ENCODE measurements around the gene IGFBP5.

Gene IGFBP5

GRCh38 chr2:216688731-216689340 lies 6.5 kb downstream of the IGFBP5 start:
- no peak for DNase-seq (ENCODE audit: low read depth)

- no peak for DNase-seq (ENCODE audit: low read depth)
Observed at GRCh38 chr2:216687646-216688045, 7.7 kb downstream of the IGFBP5 start.

- no peak for DNase-seq (ENCODE audit: low read depth)
Observed at GRCh38 chr2:216687111-216687510, 8.2 kb downstream of the IGFBP5 start.

GRCh38 chr2:216685327-216685875 lies 9.9 kb downstream of the IGFBP5 start:
- no peak for DNase-seq (ENCODE audit: low read depth)

GRCh38 chr2:216683846-216684245 lies 11.5 kb downstream of the IGFBP5 start:
- peak; percentile 98 for DNase-seq (ENCODE audit: low read depth)

- DNase-seq (ENCODE audit: low read depth): no peak
Observed at GRCh38 chr2:216681683-216682082, 13.7 kb downstream of the IGFBP5 start.

- no peak for DNase-seq (ENCODE audit: low read depth)
Observed at GRCh38 chr2:216680951-216681629, 14.3 kb downstream of the IGFBP5 start.

GRCh38 chr2:216679658-216680024 lies 15.7 kb downstream of the IGFBP5 start:
- DNase-seq (ENCODE audit: low read depth): no peak

GRCh38 chr2:216678813-216679657 lies 16.3 kb downstream of the IGFBP5 start:
- no peak for DNase-seq (ENCODE audit: low read depth)

GRCh38 chr2:216678098-216678465 lies 17.3 kb downstream of the IGFBP5 start:
- no peak for DNase-seq (ENCODE audit: low read depth)

- DNase-seq (ENCODE audit: low read depth): no peak
Observed at GRCh38 chr2:216677439-216678097, 17.8 kb downstream of the IGFBP5 start.

- no peak for DNase-seq (ENCODE audit: low read depth)
Observed at GRCh38 chr2:216676630-216677029, 18.7 kb downstream of the IGFBP5 start.

- DNase-seq (ENCODE audit: low read depth): no peak
Observed at GRCh38 chr2:216674376-216674775, 21.0 kb downstream of the IGFBP5 start.

- no peak for DNase-seq (ENCODE audit: low read depth)
Observed at GRCh38 chr2:216673609-216674008, 21.7 kb downstream of the IGFBP5 start.

GRCh38 chr2:216673021-216673420 lies 22.3 kb downstream of the IGFBP5 start:
- no peak for DNase-seq (ENCODE audit: low read depth)

- no peak for DNase-seq (ENCODE audit: low read depth)
Observed at GRCh38 chr2:216672466-216672865, 22.9 kb downstream of the IGFBP5 start.

GRCh38 chr2:216671791-216672343 lies 23.5 kb downstream of the IGFBP5 start:
- no peak for DNase-seq (ENCODE audit: low read depth)

- no peak for DNase-seq (ENCODE audit: low read depth)
Observed at GRCh38 chr2:216671081-216671411, 24.3 kb downstream of the IGFBP5 start.

- DNase-seq (ENCODE audit: low read depth): no peak
Observed at GRCh38 chr2:216670266-216671080, 24.9 kb downstream of the IGFBP5 start.

GRCh38 chr2:216666461-216667233 lies 28.7 kb downstream of the IGFBP5 start:
- DNase-seq (ENCODE audit: low read depth): peak; percentile 51
